H9 (cell line): ENCODE results near the gene SUGP1. TPM values are rescaled to one million over a fixed set of nuclear protein-coding genes. Genes with fewer than 3 reads are reported as not detected.
A peak's percentile ranks its signal among the peaks of the same experiment; 100 is the strongest.
"Not testable (repeated sequence)": the region's sequence is repeated elsewhere in the genome, so short reads cannot be mapped to it uniquely, and the experiment has no call there.

Source experiments
- DNase-seq: peaks from one replicate; pipeline ENCODE4 v3.0.0-alpha.2; 2017
- H2AFZ ChIP-seq: one replicate; pipeline ENCODE4 v1.6.1; 2013; ENCODE audit warnings: mild to moderate bottlenecking, low read length, control low read depth, moderate library complexity
- H2AK5ac ChIP-seq: 2 replicates; pipeline ENCODE4 v1.6.1; 2013; ENCODE audit warnings: low read length, control low read depth, mixed read lengths; ENCODE audit not compliant: insufficient read length
- H2BK120ac ChIP-seq: one replicate; pipeline ENCODE4 v1.6.1; 2013; ENCODE audit warnings: low read depth, mild to moderate bottlenecking, low read length, control low read depth, inconsistent platforms; ENCODE audit not compliant: poor library complexity, severe bottlenecking
- H2BK12ac ChIP-seq: 2 replicates; pipeline ENCODE4 v1.6.1; 2013; ENCODE audit warnings: low read length, control low read depth, mixed read lengths, low read depth; ENCODE audit not compliant: insufficient read length
- H2BK15ac ChIP-seq: 2 replicates; pipeline ENCODE4 v1.6.1; 2013; ENCODE audit warnings: low read depth, low read length, control low read depth
- H2BK20ac ChIP-seq: one replicate; pipeline ENCODE4 v1.6.1; 2013; ENCODE audit warnings: low read depth, mild to moderate bottlenecking, low read length, control low read depth, inconsistent platforms; ENCODE audit not compliant: poor library complexity, severe bottlenecking
- H2BK5ac ChIP-seq: 2 replicates; pipeline ENCODE4 v1.6.1; 2013; ENCODE audit warnings: low read length, control low read depth, mixed read lengths; ENCODE audit not compliant: insufficient read length
- H3K14ac ChIP-seq: 2 replicates; pipeline ENCODE4 v1.6.1; 2013; ENCODE audit warnings: low read length, control low read depth; ENCODE audit not compliant: insufficient read depth
- H3K18ac ChIP-seq: 2 replicates; pipeline ENCODE4 v1.6.1; 2013; ENCODE audit warnings: low read depth, mild to moderate bottlenecking, mixed read lengths, low read length, control low read depth; ENCODE audit not compliant: insufficient read length
- H3K23ac ChIP-seq: 2 replicates; pipeline ENCODE4 v1.6.1; 2013; ENCODE audit warnings: low read length, control low read depth, mixed read lengths, low read depth; ENCODE audit not compliant: insufficient read length
- H3K23me2 ChIP-seq: 2 replicates; pipeline ENCODE4 v1.6.1; 2013; ENCODE audit warnings: low read depth, mild to moderate bottlenecking, mixed read lengths, low read length, control low read depth; ENCODE audit not compliant: insufficient read length, poor library complexity, severe bottlenecking
- H3K27ac ChIP-seq: 2 replicates; pipeline ENCODE4 v1.5.1; 2013; ENCODE audit warnings: low read length, control low read depth, mixed read lengths, low read depth; ENCODE audit not compliant: insufficient read length
- H3K27me3 ChIP-seq: 2 replicates; pipeline ENCODE4 v1.6.1; 2013; ENCODE audit warnings: low read length, control low read depth, inconsistent platforms; ENCODE audit not compliant: insufficient read depth
- H3K4ac ChIP-seq: 2 replicates; pipeline ENCODE4 v1.6.1; 2013; ENCODE audit warnings: low read depth, mild to moderate bottlenecking, control low read depth, inconsistent platforms, low read length, moderate library complexity
- H3K4me1 ChIP-seq: 2 replicates; pipeline ENCODE4 v1.6.1; 2013; ENCODE audit warnings: low read length, control low read depth, inconsistent platforms; ENCODE audit not compliant: insufficient read depth
- H3K4me2 ChIP-seq: 2 replicates; pipeline ENCODE4 v1.6.1; 2013; ENCODE audit warnings: low read length, control low read depth, mixed read lengths; ENCODE audit not compliant: insufficient read length, insufficient read depth
- H3K56ac ChIP-seq: 2 replicates; pipeline ENCODE4 v1.6.1; 2013; ENCODE audit warnings: low read depth, mild to moderate bottlenecking, mixed read lengths, low read length, control low read depth; ENCODE audit not compliant: insufficient read length
- H3K79me1 ChIP-seq: 2 replicates; pipeline ENCODE4 v1.6.1; 2013; ENCODE audit warnings: low read depth, mild to moderate bottlenecking, moderate library complexity, low read length, control low read depth, inconsistent platforms; ENCODE audit not compliant: insufficient read depth, poor library complexity, severe bottlenecking
- H3K79me2 ChIP-seq: 2 replicates; pipeline ENCODE4 v1.6.1; 2013; ENCODE audit warnings: low read length, control low read depth, inconsistent platforms; ENCODE audit not compliant: insufficient read depth
- H3K9ac ChIP-seq: 2 replicates; pipeline ENCODE4 v1.6.1; 2013; ENCODE audit warnings: low read length, control low read depth, mixed read lengths; ENCODE audit not compliant: insufficient read length; ENCODE audit errors: extremely low read depth
- H3K9me3 ChIP-seq: one replicate; pipeline ENCODE4 v1.6.1; 2013; ENCODE audit warnings: low read depth, low read length, inconsistent platforms; ENCODE audit not compliant: control insufficient read depth
- H3T11ph ChIP-seq: one replicate; pipeline ENCODE4 v1.6.1; 2013; ENCODE audit warnings: mild to moderate bottlenecking, low read length, control low read depth, inconsistent platforms
- H4K20me1 ChIP-seq: one replicate; pipeline ENCODE4 v1.6.1; 2013; ENCODE audit not compliant: control insufficient read depth, insufficient read length, insufficient read depth
- H4K5ac ChIP-seq: 2 replicates; pipeline ENCODE4 v1.6.1; 2013; ENCODE audit warnings: low read depth, mild to moderate bottlenecking, mixed read lengths, low read length, control low read depth; ENCODE audit not compliant: insufficient read length
- H4K8ac ChIP-seq: replicated peaks from 2 replicates; pipeline ENCODE4 v1.6.1; 2013; ENCODE audit warnings: low read length, control low read depth, mixed read lengths, low read depth; ENCODE audit not compliant: insufficient read length
- H4K91ac ChIP-seq: 2 replicates; pipeline ENCODE4 v1.6.1; 2013; ENCODE audit warnings: low read depth, mild to moderate bottlenecking, moderate library complexity, mixed read lengths, low read length, control low read depth; ENCODE audit not compliant: insufficient read length
- H3K27ac Mint-ChIP-seq, 3 experiments: 2 replicates in 2 of 3; 3 replicates in 1 of 3; pipeline ENCODE4 v1.8.0; 2020 to 2021; ENCODE audit warnings: mixed read lengths in 3 of 3, mild to moderate bottlenecking in 1 of 3, moderate library complexity in 1 of 3
- H3K27me3 Mint-ChIP-seq: 2 replicates; pipeline ENCODE4 v1.8.0; 2021; ENCODE audit warnings: low read depth, mild to moderate bottlenecking, moderate library complexity, mixed read lengths
- H3K36me3 Mint-ChIP-seq, 3 experiments: 2 replicates in 2 of 3; 3 replicates in 1 of 3; pipeline ENCODE4 v1.8.0; 2020 to 2021; ENCODE audit warnings: low read depth in 3 of 3, mixed read lengths in 3 of 3; ENCODE audit not compliant: insufficient read depth in 1 of 3
- H3K4me1 Mint-ChIP-seq, 2 experiments: 2 replicates each; pipeline ENCODE4 v1.8.0; 2020; ENCODE audit warnings: mixed read lengths in 2 of 2
- H3K4me3 Mint-ChIP-seq, 2 experiments: 2 replicates in 1 of 2; 3 replicates in 1 of 2; pipeline ENCODE4 v1.8.0; 2020 to 2021; ENCODE audit warnings: mild to moderate bottlenecking in 2 of 2, mixed read lengths in 2 of 2, moderate library complexity in 1 of 2
- H3K9me3 Mint-ChIP-seq, 2 experiments: 2 replicates in 1 of 2; 3 replicates in 1 of 2; pipeline ENCODE4 v1.8.0; 2020; ENCODE audit warnings: mild to moderate bottlenecking in 2 of 2, mixed read lengths in 2 of 2, moderate library complexity in 1 of 2
- CTCF ChIP-seq: fragments of 200-600 bp; sonication (generic); conservative IDR thresholded peaks from 3 replicates; pipeline ENCODE4 v1.8.0; 2021; ENCODE audit warnings: antibody characterized with exemption, mild to moderate bottlenecking
- WGBS: extraction: QIAGEN DNeasy Blood & Tissue Kit; methylation state at CpG from one replicate; pipeline ENCODE4 v1.1.7; 2013; ENCODE audit warnings: missing lambda C conversion rate, low lambda C conversion rate, mixed read lengths; ENCODE audit not compliant: insufficient read length; ENCODE audit errors: extremely low coverage; 5-methylcytosine and 5-hydroxymethylcytosine counted together
- total RNA-seq: library from RNA; stranded (reverse); gene quantifications from 2 replicates; pipeline ENCODE4 v1.2.1, GENCODE V29; 2021

Gene SUGP1
- total RNA-seq, 1 experiment from 2014 or later, result 103 TPM

- Histone ChIP-seq H3K27me3 (no peaks in the 10 kb centered on the region), H2BK5ac (no peak overlapping the region), H3K18ac (no peak overlapping the region), H3K4me2 (no peak overlapping the region), H3K23ac (no peak overlapping the region), H2AK5ac (no peak overlapping the region), H3K79me1 (no peaks in the 10 kb centered on the region), H4K91ac (no peak overlapping the region), H3K14ac (no peak overlapping the region), H3K79me2 (no peaks in the 10 kb centered on the region), H3K27ac (no peak overlapping the region), H3K4ac (no peak overlapping the region), H3K23me2 (no peaks in the 10 kb centered on the region), H3K4me1 (no peaks in the 10 kb centered on the region), H4K20me1 (no peaks in the 10 kb centered on the region), H3K9ac (no peak overlapping the region), H2BK120ac (no peak overlapping the region), H3K56ac (no peak overlapping the region), H3T11ph (no peak overlapping the region), H4K5ac (no peak overlapping the region), H4K8ac (no peak overlapping the region), H2AFZ (no peak overlapping the region), H2BK12ac (no peak overlapping the region), H2BK20ac (no peak overlapping the region), H2BK15ac (no peak overlapping the region), H3K9me3 (no peaks in the 10 kb centered on the region)
- H3K27me3 Mint-ChIP-seq, result no peaks in the 10 kb centered on the region
- no peaks in the 10 kb centered on the region for H3K9me3 Mint-ChIP-seq
- no peaks in the 10 kb centered on the region for H3K4me1 Mint-ChIP-seq
- DNase-seq, result no peak
- TF ChIP-seq CTCF, result no peak
- peak overlapping the region in 1 of 3 experiments; percentile 75; a peak in 1 of 7 replicates for H3K27ac Mint-ChIP-seq
- no peak overlapping the region for H3K4me3 Mint-ChIP-seq
- WGBS, result no CpG with 5 or more reads among the region's 8 CpGs
- peaks cover 24 to 50% (median 47%) of the 10 kb centered on the region in 3 experiments for H3K36me3 Mint-ChIP-seq
Measured at GRCh38 chr19:19352823-19353222, 32.5 kb upstream of the SUGP1 start.

- not testable (repeated sequence) for H3K79me2 ChIP-seq, H3K23ac ChIP-seq
- H3K36me3 Mint-ChIP-seq, result peaks cover 26 to 60% (median 57%) of the 10 kb centered on the region in 3 experiments
Measured at GRCh38 chr19:19350756-19351155, 30.4 kb upstream of the SUGP1 start.

More at GRCh38 chr19:19350756-19351155, 30.4 kb upstream of the SUGP1 start:
- H3K27me3 Mint-ChIP-seq, H4K20me1 ChIP-seq, H3K4me2 ChIP-seq, H3K4me1 ChIP-seq, H3K9me3 Mint-ChIP-seq, H3K27me3 ChIP-seq, H4K5ac ChIP-seq, H3K9ac ChIP-seq, H4K8ac ChIP-seq, H3K4me1 Mint-ChIP-seq, H2BK20ac ChIP-seq, H3K14ac ChIP-seq, H3T11ph ChIP-seq, H2BK12ac ChIP-seq, H2AFZ ChIP-seq, H4K91ac ChIP-seq, H3K56ac ChIP-seq, H2BK120ac ChIP-seq, H3K23me2 ChIP-seq, H2BK5ac ChIP-seq, H3K79me1 ChIP-seq, H3K18ac ChIP-seq, H3K27ac ChIP-seq, H3K4me3 Mint-ChIP-seq, H2AK5ac ChIP-seq, H2BK15ac ChIP-seq, H3K9me3 ChIP-seq, DNase-seq, H3K4ac ChIP-seq, H3K27ac Mint-ChIP-seq: not testable (repeated sequence)
- no CpG with 5 or more reads among the region's 8 CpGs for WGBS
